SH-SY5Y (cell line): Measurements from ENCODE around the gene ESPL1.

Experiments used
- GATA2 ChIP-seq: IDR thresholded peaks from 2 replicates; pipeline ENCODE4 v1.6.1; 2011; ENCODE audit warnings: mild to moderate bottlenecking, low read depth, low read length
- GATA3 ChIP-seq: IDR thresholded peaks from 2 replicates; pipeline ENCODE4 v1.6.1; 2011; ENCODE audit warnings: low read depth, mild to moderate bottlenecking, low read length, moderate library complexity

- TF ChIP-seq GATA2 (no peak), GATA3 (no peak)
These were observed 38.6 kb upstream of the ESPL1 start for GRCh38 chr12:53229454-53229853.
